C4-2B (cell line): Measurements from ENCODE around the gene SIDT1.

Experiments
- H3K27ac ChIP-seq: fragments of 450-650 bp; 2 replicates; pipeline ENCODE4 v1.5.1; 2017
- CTCF ChIP-seq: fragments of 450-650 bp; conservative IDR thresholded peaks from 2 replicates; pipeline ENCODE4 v1.5.1; 2017; ENCODE audit warnings: mild to moderate bottlenecking
- ZFX ChIP-seq: fragments of 450-650 bp; IDR thresholded peaks from 2 replicates; pipeline ENCODE4 v1.6.1; 2017

The SIDT1 gene

GRCh38 chr3:113662824-113663223, 130.5 kb downstream of the SIDT1 start:
- no peak overlapping the region for H3K27ac ChIP-seq
- TF ChIP-seq CTCF (no peak), ZFX (no peak)

- no peak overlapping the region for H3K27ac ChIP-seq
- TF ChIP-seq ZFX (no peak), CTCF (no peak)
These were observed 131.0 kb downstream of the SIDT1 start for GRCh38 chr3:113663324-113663750.

- no peak overlapping the region for H3K27ac ChIP-seq
- TF ChIP-seq ZFX (no peak), CTCF (no peak)
These were observed 131.4 kb downstream of the SIDT1 start for GRCh38 chr3:113663761-113664160.

- H3K27ac ChIP-seq, result no peak overlapping the region
- TF ChIP-seq CTCF (no peak), ZFX (no peak)
These were observed 132.3 kb downstream of the SIDT1 start for GRCh38 chr3:113664523-113665094.

- peak overlapping the region; percentile 69 for H3K27ac ChIP-seq
- no peak for TF ChIP-seq ZFX
These were observed 135.7 kb downstream of the SIDT1 start for GRCh38 chr3:113668015-113668414.

- no peak for TF ChIP-seq CTCF
- TF ChIP-seq ZFX, result no peak
- H3K27ac ChIP-seq, result no peak overlapping the region
These were observed 141.2 kb downstream of the SIDT1 start for GRCh38 chr3:113673593-113673992.

- TF ChIP-seq CTCF (no peak), ZFX (no peak)
These were observed 143.9 kb downstream of the SIDT1 start for GRCh38 chr3:113676261-113676660.

GRCh38 chr3:113677737-113678136, 145.4 kb downstream of the SIDT1 start:
- H3K27ac ChIP-seq, result no peak overlapping the region
- no peak for TF ChIP-seq CTCF
- no peak for TF ChIP-seq ZFX

More at GRCh38 chr3:113676261-113676660, 143.9 kb downstream of the SIDT1 start:
- no peak overlapping the region for H3K27ac ChIP-seq
